ENCODE measurements around the gene SECISBP2. TPM values are rescaled to one million over a fixed set of nuclear protein-coding genes. Genes with fewer than 3 reads are reported as not detected.

The SECISBP2 gene
- total RNA-seq, 1 experiment from 2014 or later: 15.7 TPM

DNA sequence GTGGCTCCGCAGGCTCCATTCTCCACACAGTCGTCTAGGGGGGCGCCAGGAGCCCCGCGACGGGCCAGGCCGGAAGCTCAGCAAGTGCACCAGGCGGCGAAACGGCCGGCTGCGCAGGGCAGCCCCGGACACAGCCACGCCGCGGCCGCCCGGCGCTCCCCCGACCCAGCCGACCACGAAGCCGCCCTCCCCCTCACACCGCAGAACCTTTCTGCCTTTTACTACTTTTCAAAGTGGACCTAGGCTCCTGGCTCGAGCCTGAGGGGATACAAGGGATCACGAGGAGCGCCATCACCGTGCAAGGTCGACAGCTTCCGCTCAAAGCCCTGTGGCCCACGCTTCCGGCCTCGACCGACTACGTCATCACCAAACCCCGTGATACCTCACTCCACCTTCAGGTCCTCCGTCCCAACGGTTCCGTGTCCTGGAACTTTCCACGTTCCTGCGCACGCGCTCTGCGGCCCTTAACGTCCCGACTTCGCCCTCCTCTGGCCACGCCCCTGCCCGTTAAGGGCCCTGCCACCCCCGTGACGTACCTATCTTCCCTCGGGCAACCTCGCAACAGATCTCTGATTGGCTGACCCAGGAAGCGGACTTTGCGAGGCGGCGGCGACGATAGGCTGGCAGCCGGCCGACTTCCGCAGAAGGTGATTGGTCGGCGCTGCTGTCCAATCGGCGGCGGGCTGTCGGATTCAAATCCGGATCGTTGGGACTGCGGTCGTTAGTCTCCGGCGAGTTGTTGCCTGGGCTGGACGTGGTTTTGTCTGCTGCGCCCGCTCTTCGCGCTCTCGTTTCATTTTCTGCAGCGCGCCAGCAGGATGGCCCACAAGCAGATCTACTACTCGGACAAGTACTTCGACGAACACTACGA is 7.6 kb upstream of the SECISBP2 start, which contains the start of gene CKS2:
Gene CKS2 (plus strand): TSS at position 721 of the 871 bp plus-strand sequence. CDS start 98 bp downstream, at position 819.
- Histone ChIP-seq H3K27me3 (ENCODE audit: low read length) (no peaks in the 10 kb centered on the region), H3K4me3 (ENCODE audit: low read length) (peak within 1 kb of the TSS; percentile 85), H4K20me1 (ENCODE audit: low read length) (peaks cover 36% of the 10 kb centered on the region), H3F3A (ENCODE audit: low read length, unreplicated experiment) (no peaks in the 10 kb centered on the region), H3K9me3 (ENCODE audit: low read length) (no peaks in the 10 kb centered on the region), H2AFZ (ENCODE audit: low read length) (peak within 1 kb of the TSS; percentile 65), H3K27ac (ENCODE audit: low read length) (peak within 1 kb of the TSS; percentile 87), H3K4me1 (ENCODE audit: insufficient read depth, low read length) (peaks cover 27% of the 10 kb centered on the region), H3K9ac (ENCODE audit: low read length) (peak within 1 kb of the TSS; percentile 99), H3K36me3 (ENCODE audit: low read depth, low read length) (peaks cover 22% of the 10 kb centered on the region; the same call in 1 of the 2 replicates), H3K9me2 (replicated peaks; ENCODE audit: low read length) (no peaks in the 10 kb centered on the region), H3K4me2 (ENCODE audit: low read length) (peak within 1 kb of the TSS; percentile 93), H3K79me2 (ENCODE audit: low read length) (peaks cover 58% of the 10 kb centered on the region)
- no TSS peak for BruUV-seq (replicated peaks)
- peak; percentile 89 for ATAC-seq
- POLR2A ChIA-PET (ENCODE audit: unreplicated experiment): no interaction called here
- TF ChIP-seq, protein P1, sequence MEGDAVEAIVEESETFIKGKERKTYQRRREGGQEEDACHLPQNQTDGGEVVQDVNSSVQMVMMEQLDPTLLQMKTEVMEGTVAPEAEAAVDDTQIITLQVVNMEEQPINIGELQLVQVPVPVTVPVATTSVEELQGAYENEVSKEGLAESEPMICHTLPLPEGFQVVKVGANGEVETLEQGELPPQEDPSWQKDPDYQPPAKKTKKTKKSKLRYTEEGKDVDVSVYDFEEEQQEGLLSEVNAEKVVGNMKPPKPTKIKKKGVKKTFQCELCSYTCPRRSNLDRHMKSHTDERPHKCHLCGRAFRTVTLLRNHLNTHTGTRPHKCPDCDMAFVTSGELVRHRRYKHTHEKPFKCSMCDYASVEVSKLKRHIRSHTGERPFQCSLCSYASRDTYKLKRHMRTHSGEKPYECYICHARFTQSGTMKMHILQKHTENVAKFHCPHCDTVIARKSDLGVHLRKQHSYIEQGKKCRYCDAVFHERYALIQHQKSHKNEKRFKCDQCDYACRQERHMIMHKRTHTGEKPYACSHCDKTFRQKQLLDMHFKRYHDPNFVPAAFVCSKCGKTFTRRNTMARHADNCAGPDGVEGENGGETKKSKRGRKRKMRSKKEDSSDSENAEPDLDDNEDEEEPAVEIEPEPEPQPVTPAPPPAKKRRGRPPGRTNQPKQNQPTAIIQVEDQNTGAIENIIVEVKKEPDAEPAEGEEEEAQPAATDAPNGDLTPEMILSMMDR (conservative IDR thresholded peaks at IDR 0.05; ENCODE audit: low read depth, low read length): no peak
- TF ChIP-seq EZH2 (IDR thresholded peaks at IDR 0.05; ENCODE audit: low read length, unreplicated experiment) (no peak), EZH2phosphoT487 (IDR thresholded peaks at IDR 0.05; ENCODE audit: borderline replicate concordance, low read length) (no peak)
- intact Hi-C loops (cut with micrococcal nuclease): loop anchor here (10.0 kb wide), 1 partner anchor 776 kb away; the partner anchor contains the start of gene NXNL2
- CTCF ChIA-PET: no interaction called here
- DNase-seq: peak; percentile 99

DNA sequence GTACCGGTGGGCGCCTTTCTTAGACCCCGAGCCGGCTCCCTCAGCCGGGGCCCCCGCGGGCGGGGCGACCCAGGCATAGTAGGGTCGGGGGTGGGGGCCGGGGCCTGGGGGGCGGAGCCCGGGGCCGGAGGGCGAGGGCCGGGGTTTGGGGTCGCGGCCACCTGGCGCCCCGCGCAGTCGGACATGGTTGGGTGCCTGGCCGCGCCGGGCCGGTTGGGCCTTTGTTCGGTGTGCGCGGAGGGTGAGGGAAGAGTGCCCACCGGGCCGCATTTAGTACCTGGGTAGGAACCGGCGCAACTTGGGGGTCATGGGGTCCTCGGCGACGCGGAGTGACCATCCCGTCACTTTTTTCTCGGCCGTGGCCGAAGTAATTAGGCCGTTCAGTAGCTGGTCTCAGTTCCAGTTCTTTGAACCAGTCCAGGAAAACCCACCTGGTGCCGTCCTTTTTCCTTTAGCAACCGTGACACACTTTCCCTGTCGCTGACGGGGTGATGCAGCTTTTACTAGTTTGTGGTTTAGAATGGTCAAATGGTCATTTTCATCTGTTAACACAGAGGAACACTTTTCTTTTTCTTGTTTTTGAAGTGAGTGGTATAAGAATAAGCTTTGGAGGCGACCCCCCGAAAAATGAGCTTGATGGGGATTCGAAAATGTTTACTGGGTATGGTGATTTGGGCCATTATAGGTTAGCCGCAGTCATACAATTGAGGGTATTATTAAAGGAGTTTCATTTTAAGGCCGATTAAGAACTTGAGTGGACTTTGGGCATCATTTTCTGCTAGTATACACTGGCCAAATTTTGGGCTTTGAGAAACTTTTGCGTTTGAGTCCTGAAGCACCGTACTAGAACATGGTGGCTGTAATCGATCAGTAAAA is 6.7 kb upstream of the SECISBP2 start:
- TSS peak; percentile 54 for BruUV-seq (replicated peaks)
- H4K20me1 ChIP-seq (ENCODE audit: low read length): peaks cover 36% of the 10 kb centered on the region
- peaks cover 26% of the 10 kb centered on the region for H3K4me1 ChIP-seq (ENCODE audit: insufficient read depth, low read length)
- TF ChIP-seq, protein P1 (conservative IDR thresholded peaks at IDR 0.05; ENCODE audit: low read depth, low read length): no peak
- no peak for TF ChIP-seq EZH2phosphoT487 (IDR thresholded peaks at IDR 0.05; ENCODE audit: borderline replicate concordance, low read length)
- no peak for TF ChIP-seq EZH2 (IDR thresholded peaks at IDR 0.05; ENCODE audit: low read length, unreplicated experiment)
- no peak overlapping the region for H2AFZ ChIP-seq (ENCODE audit: low read length)
- peak overlapping the region; percentile 36 for H3K27ac ChIP-seq (ENCODE audit: low read length)
- peak overlapping the region; percentile 93 for H3K4me2 ChIP-seq (ENCODE audit: low read length)
- peak overlapping the region; percentile 84 for H3K9ac ChIP-seq (ENCODE audit: low read length)
- intact Hi-C loops (cut with micrococcal nuclease): loop anchor here (2.0 to 10.0 kb wide), 2 partner anchors 137 to 777 kb away; partner anchors contain the start of gene NXNL2
- ATAC-seq: 0 out of 2 replicates have a peak, but pooled peaks have one; percentile 2
- peaks cover 66% of the 10 kb centered on the region for H3K79me2 ChIP-seq (ENCODE audit: low read length)
- H3K36me3 ChIP-seq (ENCODE audit: low read depth, low read length): peaks cover 30% of the 10 kb centered on the region; the same call in 1 of the 2 replicates
- H3K9me2 ChIP-seq (replicated peaks; ENCODE audit: low read length): no peaks in the 10 kb centered on the region
- H3K4me3 ChIP-seq (ENCODE audit: low read length): peak overlapping the region; percentile 85
- POLR2A ChIA-PET (ENCODE audit: unreplicated experiment): interaction anchor here (0.7 kb wide), 1 partner anchor 158 kb away, joined by 3 read pairs; no protein-coding TSS in a partner anchor
- CTCF ChIA-PET: no interaction called here
- no peaks in the 10 kb centered on the region for H3K27me3 ChIP-seq (ENCODE audit: low read length)
- no peaks in the 10 kb centered on the region for H3K9me3 ChIP-seq (ENCODE audit: low read length)
- H3F3A ChIP-seq (ENCODE audit: low read length, unreplicated experiment): no peaks in the 10 kb centered on the region
- DNase-seq: no peak

Data from PC-3 (cell line).